ENCODE data around the gene PODNL1. TPM values are rescaled to one million over a fixed set of nuclear protein-coding genes. Genes with fewer than 3 reads are reported as not detected.

The PODNL1 gene
- total and polyA plus RNA-seq, 7 donors = 0.07 to 1.3 (median 0.36) TPM

- Histone ChIP-seq H3K4me3 (no peak overlapping the region), H3K27me3 (ENCODE audit: insufficient read depth in 3 of 3, low read length in 2 of 3) (no peaks in the 10 kb centered on the region), H3K27ac (no peak overlapping the region), H3K9me3 (no peaks in the 10 kb centered on the region), H3K4me1 (no peaks in the 10 kb centered on the region), H3K36me3 (ENCODE audit: insufficient read depth in 1 of 2, low read depth in 1 of 2) (peaks cover 0 to 46% of the 10 kb centered on the region in 2 donors)
- ATAC-seq = no peak
- WGBS, 3 donors = 77 to 83% (median 80%) methylated on average over 14 to 17 of the region's 17 CpGs
- no peak for TF ChIP-seq CTCF (IDR thresholded peaks at IDR 0.05)
- DNase-seq = no peak
- intact Hi-C loops (cut with DNase I) = no loop called here
Measured at GRCh38 chr19:13929956-13930355, 8.3 kb downstream of the PODNL1 start.

GRCh38 chr19:13929340-13929739 is 8.9 kb downstream of the PODNL1 start:
- ATAC-seq = no peak
- Histone ChIP-seq H3K9me3 (no peaks in the 10 kb centered on the region), H3K27me3 (ENCODE audit: insufficient read depth in 3 of 3, low read length in 2 of 3) (no peaks in the 10 kb centered on the region), H3K4me3 (no peak overlapping the region), H3K4me1 (no peaks in the 10 kb centered on the region), H3K36me3 (ENCODE audit: insufficient read depth in 1 of 2, low read depth in 1 of 2) (peaks cover 0 to 53% of the 10 kb centered on the region in 2 donors), H3K27ac (no peak overlapping the region)
- WGBS, 3 donors = 68 to 83% (median 77%) methylated on average over 11 to 12 of the region's 12 CpGs
- intact Hi-C loops (cut with DNase I) = no loop called here
- TF ChIP-seq CTCF (IDR thresholded peaks at IDR 0.05) = no peak
- no peak for DNase-seq

GRCh38 chr19:13926715-13927114 is 11.5 kb downstream of the PODNL1 start:
- no peak for TF ChIP-seq CTCF (IDR thresholded peaks at IDR 0.05)
- 73 to 76% (median 74%) methylated on average over 8 of the region's 8 CpGs for WGBS, 3 donors
- peaks cover 0 to 75% of the 10 kb centered on the region in 2 donors for H3K36me3 ChIP-seq (ENCODE audit: insufficient read depth in 1 of 2, low read depth in 1 of 2)
- ATAC-seq (peak in 1 of 4 donors; percentile 21), DNase-seq (no peak)
- intact Hi-C loops (cut with DNase I) = no loop called here
- H3K27me3 ChIP-seq (ENCODE audit: insufficient read depth in 3 of 3, low read length in 2 of 3) = no peaks in the 10 kb centered on the region
- H3K4me1 ChIP-seq = no peaks in the 10 kb centered on the region
- no peaks in the 10 kb centered on the region for H3K9me3 ChIP-seq
- no peak overlapping the region for H3K27ac ChIP-seq
- no peak overlapping the region for H3K4me3 ChIP-seq

- TF ChIP-seq CTCF (IDR thresholded peaks at IDR 0.05) = no peak
- Histone ChIP-seq H3K4me3 (no peak overlapping the region), H3K4me1 (no peaks in the 10 kb centered on the region), H3K9me3 (no peaks in the 10 kb centered on the region), H3K36me3 (ENCODE audit: insufficient read depth in 1 of 2, low read depth in 1 of 2) (peaks cover 0 to 76% of the 10 kb centered on the region in 2 donors), H3K27me3 (ENCODE audit: insufficient read depth in 3 of 3, low read length in 2 of 3) (no peaks in the 10 kb centered on the region), H3K27ac (no peak overlapping the region)
- intact Hi-C loops (cut with DNase I) = no loop called here
- 77 to 82% (median 81%) methylated on average over 4 of the region's 4 CpGs for whole genome bisulfite sequencing, 3 donors
- ATAC-seq (no peak), DNase-seq (no peak)
Measured at GRCh38 chr19:13926010-13926409, 12.2 kb downstream of the PODNL1 start.

Measured in psoas muscle (tissue), 8 donors.